AG08395 (cell line): ENCODE measurements around the gene SDK1.
"Not testable (repeated sequence)": the region's sequence is repeated elsewhere in the genome, so short reads cannot be mapped to it uniquely, and the experiment has no call there.

Source experiments
- DNase-seq: peaks from one replicate; pipeline ENCODE4 v3.0.0; 2012; ENCODE audit warnings: mixed read lengths, low spot score

SDK1 gene

GRCh38 chr7:4225881-4226523 is 925.0 kb downstream of the SDK1 start:
- no peak for DNase-seq

- no peak for DNase-seq
Observed at GRCh38 chr7:4226524-4226882, 925.5 kb downstream of the SDK1 start.

GRCh38 chr7:4227105-4228010 is 926.3 kb downstream of the SDK1 start:
- DNase-seq, result no peak

GRCh38 chr7:4230352-4230751 is 929.3 kb downstream of the SDK1 start:
- DNase-seq, result no peak

GRCh38 chr7:4233146-4233545 is 932.1 kb downstream of the SDK1 start:
- DNase-seq, result no peak

- DNase-seq, result no peak
Observed at GRCh38 chr7:4233621-4234497, 932.8 kb downstream of the SDK1 start.

- DNase-seq, result no peak
Observed at GRCh38 chr7:4234498-4234855, 933.4 kb downstream of the SDK1 start.

GRCh38 chr7:4234886-4235285 is 933.8 kb downstream of the SDK1 start:
- no peak for DNase-seq

GRCh38 chr7:4235596-4235995 is 934.5 kb downstream of the SDK1 start:
- no peak for DNase-seq

- DNase-seq, result no peak
Observed at GRCh38 chr7:4236389-4236788, 935.3 kb downstream of the SDK1 start.

- not testable (repeated sequence) for DNase-seq
Observed at GRCh38 chr7:4236873-4237272, 935.8 kb downstream of the SDK1 start.

GRCh38 chr7:4237296-4238235 is 936.5 kb downstream of the SDK1 start:
- DNase-seq, result no peak

- DNase-seq, result no peak
Observed at GRCh38 chr7:4238861-4239260, 937.8 kb downstream of the SDK1 start.

GRCh38 chr7:4240042-4240441 is 939.0 kb downstream of the SDK1 start:
- no peak for DNase-seq

GRCh38 chr7:4240520-4241303 is 939.7 kb downstream of the SDK1 start:
- DNase-seq, result no peak

GRCh38 chr7:4241304-4241612 is 940.2 kb downstream of the SDK1 start:
- DNase-seq, result no peak

GRCh38 chr7:4241791-4242190 is 940.7 kb downstream of the SDK1 start:
- DNase-seq, result no peak

GRCh38 chr7:4242706-4243105 is 941.7 kb downstream of the SDK1 start:
- no peak for DNase-seq

- DNase-seq, result no peak
Observed at GRCh38 chr7:4244041-4244440, 943.0 kb downstream of the SDK1 start.

GRCh38 chr7:4244635-4245034 is 943.6 kb downstream of the SDK1 start:
- no peak for DNase-seq
